Measurements from ENCODE around the gene CGRRF1. TPM values are rescaled to one million over a fixed set of nuclear protein-coding genes. Genes with fewer than 3 reads are reported as not detected.

CGRRF1 gene
- total RNA-seq, 1 donor from 2014 or later: 13.2 TPM

- intact Hi-C loops (cut with micrococcal nuclease): loop anchor here (1.0 to 5.0 kb wide), 9 partner anchors 20 to 1628 kb away; partner anchors contain the start of genes CGRRF1, CNIH1, FBXO34 and GCH1
Observed at GRCh38 chr14:54489318-54489683, 20.4 kb upstream of the CGRRF1 start.

- intact Hi-C loops (cut with micrococcal nuclease): loop anchor here (1.0 to 5.0 kb wide), 9 partner anchors 19 to 1627 kb away; partner anchors contain the start of genes CGRRF1, CNIH1, FBXO34 and GCH1
Observed at GRCh38 chr14:54489731-54490444, 19.8 kb upstream of the CGRRF1 start.

- intact Hi-C loops (cut with micrococcal nuclease): no loop called here
Observed at GRCh38 chr14:54490445-54491175, 19.1 kb upstream of the CGRRF1 start.

- intact Hi-C loops (cut with micrococcal nuclease): no loop called here
Observed at GRCh38 chr14:54493293-54493692, 16.4 kb upstream of the CGRRF1 start.

- intact Hi-C loops (cut with micrococcal nuclease): no loop called here
Observed at GRCh38 chr14:54497224-54497623, 12.5 kb upstream of the CGRRF1 start.

- intact Hi-C loops (cut with micrococcal nuclease): no loop called here
Observed at GRCh38 chr14:54498095-54498531, 11.6 kb upstream of the CGRRF1 start.

- intact Hi-C loops (cut with micrococcal nuclease): no loop called here
Observed at GRCh38 chr14:54498579-54498978, 11.1 kb upstream of the CGRRF1 start.

GRCh38 chr14:54500744-54501143 is 9.0 kb upstream of the CGRRF1 start:
- intact Hi-C loops (cut with micrococcal nuclease): loop anchor here (1.0 kb wide), 1 partner anchor 9 kb away; the partner anchor contains the start of gene CGRRF1

GRCh38 chr14:54501480-54501879 is 8.2 kb upstream of the CGRRF1 start:
- intact Hi-C loops (cut with micrococcal nuclease): no loop called here

GRCh38 chr14:54502602-54503001 is 7.1 kb upstream of the CGRRF1 start:
- intact Hi-C loops (cut with micrococcal nuclease): no loop called here

GRCh38 chr14:54503486-54503885 is 6.2 kb upstream of the CGRRF1 start:
- intact Hi-C loops (cut with micrococcal nuclease): no loop called here

GRCh38 chr14:54512393-54512792 is 2.7 kb downstream of the CGRRF1 start:
- intact Hi-C loops (cut with micrococcal nuclease): loop anchor here (5.0 kb wide), 1 partner anchor 115 kb away; no protein-coding TSS in a partner anchor

- intact Hi-C loops (cut with micrococcal nuclease): no loop called here
Observed at GRCh38 chr14:54515670-54516069, 6.0 kb downstream of the CGRRF1 start.

- intact Hi-C loops (cut with micrococcal nuclease): no loop called here
Observed at GRCh38 chr14:54516709-54517108, 7.0 kb downstream of the CGRRF1 start.

- intact Hi-C loops (cut with micrococcal nuclease): no loop called here
Observed at GRCh38 chr14:54524410-54524809, 14.7 kb downstream of the CGRRF1 start.

GRCh38 chr14:54528973-54529372 is 19.3 kb downstream of the CGRRF1 start:
- intact Hi-C loops (cut with micrococcal nuclease): no loop called here

- intact Hi-C loops (cut with micrococcal nuclease): no loop called here
Observed at GRCh38 chr14:54529811-54530210, 20.1 kb downstream of the CGRRF1 start.

- intact Hi-C loops (cut with micrococcal nuclease): no loop called here
Observed at GRCh38 chr14:54532111-54533012, 22.7 kb downstream of the CGRRF1 start.

- intact Hi-C loops (cut with micrococcal nuclease): no loop called here
Observed at GRCh38 chr14:54533100-54533499, 23.4 kb downstream of the CGRRF1 start.

GRCh38 chr14:54535126-54535525 is 25.4 kb downstream of the CGRRF1 start:
- intact Hi-C loops (cut with micrococcal nuclease): no loop called here

GRCh38 chr14:54535646-54536045 is 25.9 kb downstream of the CGRRF1 start:
- intact Hi-C loops (cut with micrococcal nuclease): no loop called here

Data from T-helper 1 cell treated with Interleukin-12 subunit alpha and Interleukin-12 subunit beta and Interleukin-4 antibody, amounts not matched to agents 30 ng/mL and 1 ng/mL, for 36 hours (primary cell).